A549 treated with RU486 at 1 μM for 4 hours (cell line): ENCODE results near the gene TMEM175. TPM values are rescaled to one million over a fixed set of nuclear protein-coding genes. Genes with fewer than 3 reads are reported as not detected.

ENCODE experiments used
- total RNA-seq: library from RNA; stranded (reverse); fragments of 200-300 nt; extraction: Qiagen RNA extraction; gene quantifications from 5 replicates; pipeline ENCODE4 v1.2.3, GENCODE V29; 2022; ENCODE audit warnings: low read depth

The TMEM175 gene
- 8.6 to 10.0 TPM (median 9.0 TPM) in 5 replicates for total RNA-seq

GRCh38 chr4:931960-932712, at the start of gene TMEM175, which contains the start of gene GAK:
TSS of gene TMEM175 (plus strand) at chr4:932460. CDS start at chr4:947740, 15,280 bp downstream.
TSS of gene GAK (minus strand) at chr4:932316. CDS start at chr4:932187, 129 bp downstream.

GRCh38 chr4:973431-974397, 41.5 kb downstream of the TMEM175 start, which contains the start of gene DGKQ:
TSS of gene DGKQ (minus strand) at chr4:973569. CDS start at chr4:973482, 87 bp downstream.

GRCh38 chr4:986879-987623, 54.8 kb downstream of the TMEM175 start, which contains the start of gene IDUA:
TSS of gene IDUA (plus strand) at chr4:987044. CDS start at chr4:987085, 41 bp downstream.

GRCh38 chr4:993111-994029, 61.1 kb downstream of the TMEM175 start, which contains the start of gene SLC26A1:
TSS of gene SLC26A1 (minus strand) at chr4:993404. CDS start at chr4:991703, 1,701 bp downstream.

Other genes with a start within 250 kb of the TMEM175 start
- 0.18 to 0.47 TPM (median 0.24 TPM) in 4 of 5 replicates, not detected in the other for gene SLC49A3, start 243.3 kb upstream of the TMEM175 start, total RNA-seq
- gene PCGF3, start 226.6 kb upstream of the TMEM175 start, total RNA-seq: 13.2 to 22.7 TPM (median 16.4 TPM) in 5 replicates
- gene CPLX1, start 106.3 kb upstream of the TMEM175 start, total RNA-seq: 0.47 to 0.70 TPM (median 0.51 TPM) in 5 replicates
- gene GAK, start 144 bp upstream of the TMEM175 start, total RNA-seq: 31.9 to 52.0 TPM (median 45.8 TPM) in 5 replicates
- 4.0 to 7.9 TPM (median 6.9 TPM) in 5 replicates for gene DGKQ, start 41.1 kb downstream of the TMEM175 start, total RNA-seq
- gene IDUA, start 54.6 kb downstream of the TMEM175 start, total RNA-seq: 7.7 to 16.8 TPM (median 12.3 TPM) in 5 replicates
- gene SLC26A1, start 60.9 kb downstream of the TMEM175 start, total RNA-seq: 0.20 to 0.91 TPM (median 0.26 TPM) in 5 replicates
- gene FGFRL1, start 79.2 kb downstream of the TMEM175 start, total RNA-seq: 14.1 to 24.8 TPM (median 24.6 TPM) in 5 replicates
- gene RNF212, start 181.1 kb downstream of the TMEM175 start, total RNA-seq: 1.8 to 4.3 TPM (median 2.7 TPM) in 5 replicates
- gene SPON2, start 240.1 kb downstream of the TMEM175 start, total RNA-seq: 0.20 to 0.58 TPM (median 0.26 TPM) in 5 replicates